BJ (cell line): Measurements from ENCODE around the gene CNGA3. TPM values are rescaled to one million over a fixed set of nuclear protein-coding genes. Genes with fewer than 3 reads are reported as not detected.

Experiments used
- CTCF ChIA-PET: fragments of 350-600 bp; formaldehyde crosslinking; extraction: SDS; loops from one replicate; lab custom pipeline; 2021; ENCODE audit warnings: antibody characterized with exemption, inconsistent platforms; lab: Yijun Ruan, JAX
- POLR2A ChIA-PET: fragments of 300-600 bp; sonication (Branson Sonifier 250); formaldehyde crosslinking; extraction: SDS; loops from one replicate; lab custom pipeline; 2021; ENCODE audit warnings: antibody characterized with exemption; lab: Charles Lee
- DNase-seq: peaks from one replicate; pipeline ENCODE4 v3.0.0-alpha.2; 2011; ENCODE audit warnings: low read depth
- H3K27me3 ChIP-seq: 2 replicates; pipeline ENCODE4 v1.6.0; 2011; ENCODE audit warnings: low read length; ENCODE audit not compliant: control insufficient read depth, insufficient read depth
- H3K36me3 ChIP-seq: 2 replicates; pipeline ENCODE4 v1.5.1; 2011; ENCODE audit warnings: low read length; ENCODE audit not compliant: control insufficient read depth, insufficient read depth
- H3K4me3 ChIP-seq: 2 replicates; pipeline ENCODE4 v1.5.1; 2011; ENCODE audit warnings: low read depth, mild to moderate bottlenecking, control low read depth, low read length
- CTCF ChIP-seq: IDR thresholded peaks from 2 replicates; pipeline ENCODE4 v1.5.1; 2011; ENCODE audit warnings: low read depth, mild to moderate bottlenecking, control low read depth, inconsistent platforms, low read length, moderate library complexity; ENCODE audit not compliant: insufficient read depth
- polyA plus RNA-seq: library from polyadenylated mRNA; depleted of rRNA; stranded (reverse); fragments of >200 nt; gene quantifications from 2 replicates; pipeline ENCODE4 v1.2.3, GENCODE V29; 2011

CNGA3 gene
- polyA plus RNA-seq, 1 experiment, result not detected

- no peak for TF ChIP-seq CTCF
- POLR2A ChIA-PET, result no interaction called here
- H3K4me3 ChIP-seq, result no peak overlapping the region
- H3K36me3 ChIP-seq, result no peaks in the 10 kb centered on the region
- CTCF ChIA-PET, result interaction anchor here (1.2 to 8.0 kb wide), 3 partner anchors 577 to 793 kb away, joined by 4 to 92 read pairs (median 26); no protein-coding TSS in a partner anchor
- H3K27me3 ChIP-seq, result no peaks in the 10 kb centered on the region; the same call in none of the 2 replicates
- no peak for DNase-seq
Measured at GRCh38 chr2:98383166-98383565, 36.9 kb downstream of the CNGA3 start.

GRCh38 chr2:98385050-98385699, 38.9 kb downstream of the CNGA3 start:
- peak; percentile 98 for TF ChIP-seq CTCF
- no peak for DNase-seq
- Histone ChIP-seq H3K27me3 (no peaks in the 10 kb centered on the region; the same call in none of the 2 replicates), H3K36me3 (no peaks in the 10 kb centered on the region), H3K4me3 (no peak overlapping the region)
- ChIA-PET CTCF (interaction anchor here (0.5 to 8.0 kb wide), 30 partner anchors 9 to 1960 kb away, joined by 3 to 92 read pairs (median 4); no protein-coding TSS in a partner anchor), POLR2A (interaction anchor here (0.6 kb wide), 1 partner anchor 685 kb away, joined by 3 read pairs; no protein-coding TSS in a partner anchor)

DNA sequence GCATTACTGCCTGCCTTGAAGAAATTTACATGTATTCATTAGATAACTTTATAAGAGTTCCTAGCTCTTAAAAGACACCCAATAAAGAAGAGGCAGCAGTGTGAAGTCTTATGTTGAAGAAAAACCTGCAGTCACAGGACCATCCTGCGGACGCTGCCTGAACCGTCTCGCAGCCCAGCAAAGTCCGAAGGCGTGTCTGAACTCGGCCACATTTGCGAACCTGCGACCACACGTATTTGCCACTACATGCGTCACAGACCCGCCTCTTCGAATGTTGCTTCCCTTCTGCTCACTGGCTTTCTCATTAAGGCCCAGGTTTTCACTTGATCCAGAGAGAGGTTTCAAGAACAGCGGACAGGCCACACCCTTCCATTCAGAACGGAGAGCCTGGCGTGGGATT, 41.2 kb downstream of the CNGA3 start:
- Histone ChIP-seq H3K27me3 (no peaks in the 10 kb centered on the region; the same call in none of the 2 replicates), H3K4me3 (no peak overlapping the region), H3K36me3 (no peaks in the 10 kb centered on the region)
- POLR2A ChIA-PET, result no interaction called here
- no peak for DNase-seq
- CTCF ChIA-PET, result interaction anchor here (0.9 to 8.0 kb wide), 4 partner anchors 280 to 689 kb away, joined by 3 to 92 read pairs (median 14); no protein-coding TSS in a partner anchor
- no peak for TF ChIP-seq CTCF

- no peak for DNase-seq
- no peaks in the 10 kb centered on the region for H3K36me3 ChIP-seq
- ChIA-PET POLR2A (no interaction called here), CTCF (interaction anchor here (1.6 to 8.0 kb wide), 3 partner anchors 582 to 689 kb away, joined by 3 to 92 read pairs (median 26); no protein-coding TSS in a partner anchor)
- no peak for TF ChIP-seq CTCF
- no peak overlapping the region for H3K4me3 ChIP-seq
- H3K27me3 ChIP-seq, result no peaks in the 10 kb centered on the region; the same call in none of the 2 replicates
Measured at GRCh38 chr2:98388081-98388480, 41.8 kb downstream of the CNGA3 start.

DNA sequence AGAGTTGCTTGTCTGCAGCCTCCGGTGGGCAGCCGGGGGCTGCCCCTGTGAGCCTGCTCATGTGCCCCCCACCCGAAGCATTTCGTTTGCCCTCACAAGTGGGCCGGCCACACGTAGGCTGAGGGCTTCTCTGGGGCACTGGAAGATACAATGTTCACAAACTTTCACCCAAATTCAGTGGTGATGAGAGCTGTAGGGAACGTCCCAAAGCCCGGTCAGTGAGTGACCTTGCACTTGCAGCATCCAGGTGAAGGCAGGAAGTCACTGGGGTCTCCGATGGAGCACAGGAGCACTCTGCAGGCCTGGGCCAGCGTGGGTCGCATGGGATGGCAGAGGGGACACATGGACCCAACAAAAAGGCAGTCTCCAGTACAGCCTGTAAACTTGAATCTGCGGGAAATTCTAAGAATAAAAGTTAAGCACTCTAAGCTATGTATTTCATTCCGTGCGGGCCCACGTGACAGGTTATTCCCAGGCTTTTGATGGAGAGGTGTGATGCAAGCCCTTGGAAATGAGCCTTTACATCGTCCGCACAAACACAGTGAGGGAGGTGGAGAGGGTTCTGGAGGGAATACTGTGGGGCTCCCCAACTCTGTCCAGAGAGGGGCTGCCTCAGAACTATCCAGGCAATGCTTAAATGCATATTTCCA, 42.5 kb downstream of the CNGA3 start:
- no peaks in the 10 kb centered on the region for H3K36me3 ChIP-seq
- POLR2A ChIA-PET, result no interaction called here
- no peak for DNase-seq
- no peak overlapping the region for H3K4me3 ChIP-seq
- CTCF ChIA-PET, result interaction anchor here (5.8 to 8.0 kb wide), 2 partner anchors 582 to 690 kb away, joined by 26 to 92 read pairs; no protein-coding TSS in a partner anchor
- no peak for TF ChIP-seq CTCF
- no peaks in the 10 kb centered on the region; the same call in none of the 2 replicates for H3K27me3 ChIP-seq
